IPS DF 4.7 (cell line): ENCODE results near the gene PODXL2.
"Not testable (repeated sequence)": the region's sequence is repeated elsewhere in the genome, so short reads cannot be mapped to it uniquely, and the experiment has no call there.

Experiments
- DNase-seq: peaks from one replicate; pipeline ENCODE4 v3.0.0-alpha.2; 2013; ENCODE audit warnings: low spot score; ENCODE audit errors: extremely low read depth

Gene PODXL2

GRCh38 chr3:127654993-127655392 lies 26.0 kb downstream of the PODXL2 start:
- not testable (repeated sequence) for DNase-seq

GRCh38 chr3:127655641-127656040 lies 26.7 kb downstream of the PODXL2 start:
- no peak for DNase-seq

GRCh38 chr3:127656906-127657305 lies 27.9 kb downstream of the PODXL2 start:
- DNase-seq = no peak

- DNase-seq = no peak
These were observed 29.2 kb downstream of the PODXL2 start for GRCh38 chr3:127658234-127658633.

- DNase-seq = no peak
These were observed 31.8 kb downstream of the PODXL2 start for GRCh38 chr3:127660621-127661251.

- DNase-seq = no peak
These were observed 32.6 kb downstream of the PODXL2 start for GRCh38 chr3:127661600-127661999.

- no peak for DNase-seq
These were observed 33.0 kb downstream of the PODXL2 start for GRCh38 chr3:127662001-127662469.

- DNase-seq = no peak
These were observed 34.2 kb downstream of the PODXL2 start for GRCh38 chr3:127663151-127663550.

GRCh38 chr3:127665165-127665564 lies 36.2 kb downstream of the PODXL2 start:
- no peak for DNase-seq

GRCh38 chr3:127665586-127665985 lies 36.6 kb downstream of the PODXL2 start:
- no peak for DNase-seq

GRCh38 chr3:127666676-127667075 lies 37.7 kb downstream of the PODXL2 start:
- no peak for DNase-seq

- DNase-seq = no peak
These were observed 38.2 kb downstream of the PODXL2 start for GRCh38 chr3:127667119-127667681.

- DNase-seq = no peak
These were observed 39.9 kb downstream of the PODXL2 start for GRCh38 chr3:127668906-127669305.

GRCh38 chr3:127669541-127670228 lies 40.7 kb downstream of the PODXL2 start:
- no peak for DNase-seq

- no peak for DNase-seq
These were observed 41.2 kb downstream of the PODXL2 start for GRCh38 chr3:127670229-127670559.

- no peak for DNase-seq
These were observed 42.0 kb downstream of the PODXL2 start for GRCh38 chr3:127670761-127671522.

- DNase-seq = no peak
These were observed 42.8 kb downstream of the PODXL2 start for GRCh38 chr3:127671523-127672428.

- no peak for DNase-seq
These were observed 43.6 kb downstream of the PODXL2 start, which contains the start of gene ABTB1 for GRCh38 chr3:127672429-127673190. Gene ABTB1 (plus strand): TSS chr3:127672952. CDS start chr3:127673026, 74 bp downstream.

GRCh38 chr3:127673191-127674100 lies 44.5 kb downstream of the PODXL2 start:
- DNase-seq = no peak
